GM21717 (cell line): Measurements from ENCODE around the gene FAM222A.

Experiments
- ATAC-seq: cut with Tn5 transposase; IDR thresholded peaks from one replicate; pipeline ENCODE4 v1.9.1; 2021; ENCODE audit warnings: mild to moderate bottlenecking, moderate library complexity; ENCODE audit not compliant: unreplicated experiment

FAM222A gene

GRCh38 chr12:109724321-109724892, 10.8 kb downstream of the FAM222A start:
- ATAC-seq = no peak

- no peak for ATAC-seq
Observed at GRCh38 chr12:109725321-109726105, 11.9 kb downstream of the FAM222A start.

GRCh38 chr12:109726106-109726497, 12.5 kb downstream of the FAM222A start:
- ATAC-seq = no peak

GRCh38 chr12:109726511-109727038, 12.9 kb downstream of the FAM222A start:
- no peak for ATAC-seq

GRCh38 chr12:109727039-109727723, 13.6 kb downstream of the FAM222A start:
- no peak for ATAC-seq

- no peak for ATAC-seq
Observed at GRCh38 chr12:109727746-109728726, 14.4 kb downstream of the FAM222A start.

- ATAC-seq = no peak
Observed at GRCh38 chr12:109728921-109729320, 15.3 kb downstream of the FAM222A start.

- ATAC-seq = no peak
Observed at GRCh38 chr12:109729371-109729781, 15.8 kb downstream of the FAM222A start.

- ATAC-seq = no peak
Observed at GRCh38 chr12:109729801-109730200, 16.2 kb downstream of the FAM222A start.

GRCh38 chr12:109730306-109731145, 16.9 kb downstream of the FAM222A start:
- no peak for ATAC-seq

- no peak for ATAC-seq
Observed at GRCh38 chr12:109731231-109731731, 17.7 kb downstream of the FAM222A start.

- ATAC-seq = no peak
Observed at GRCh38 chr12:109731806-109732205, 18.2 kb downstream of the FAM222A start.

GRCh38 chr12:109732321-109733305, 19.0 kb downstream of the FAM222A start:
- no peak for ATAC-seq

- ATAC-seq = no peak
Observed at GRCh38 chr12:109734219-109735000, 20.8 kb downstream of the FAM222A start.

GRCh38 chr12:109735051-109735521, 21.5 kb downstream of the FAM222A start:
- ATAC-seq = no peak

- ATAC-seq = no peak
Observed at GRCh38 chr12:109735825-109736551, 22.4 kb downstream of the FAM222A start.
